ENCODE data around the gene RFWD3.

Gene RFWD3

DNA sequence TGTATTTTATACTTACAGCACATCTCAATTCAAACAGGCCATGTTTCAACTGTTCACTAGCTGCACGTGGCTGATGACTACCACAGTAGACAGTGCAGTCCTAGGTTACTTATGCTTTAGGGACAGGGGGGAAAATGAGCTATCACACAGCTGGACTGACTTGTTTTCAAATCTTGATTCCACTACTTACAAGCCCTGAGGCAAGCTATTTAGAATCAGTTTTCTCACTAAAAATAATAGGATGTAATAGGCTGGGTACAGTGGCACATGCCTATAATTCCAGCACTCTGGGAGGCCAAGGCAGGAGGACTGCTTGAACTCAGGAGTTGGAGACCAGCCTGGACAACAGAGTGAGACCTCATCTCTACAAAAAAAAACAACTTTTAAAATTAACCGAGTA, 70.1 kb downstream of the RFWD3 start:
- no peak overlapping the region for H3K4me3 ChIP-seq (replicated peaks; ENCODE audit: low read depth, low read length)
- DNase-seq (ENCODE audit: low read depth) = no peak
- no peak for TF ChIP-seq CTCF (IDR thresholded peaks at IDR 0.05; ENCODE audit: low read length, missing control alignments)

GRCh38 chr16:74592847-74593246, 73.8 kb downstream of the RFWD3 start:
- H3K4me3 ChIP-seq (replicated peaks; ENCODE audit: low read depth, low read length) = no peak overlapping the region
- TF ChIP-seq CTCF (IDR thresholded peaks at IDR 0.05; ENCODE audit: low read length, missing control alignments) = no peak
- no peak for DNase-seq (ENCODE audit: low read depth)

GRCh38 chr16:74591876-74592650, 74.6 kb downstream of the RFWD3 start:
- no peak overlapping the region for H3K4me3 ChIP-seq (replicated peaks; ENCODE audit: low read depth, low read length)
- TF ChIP-seq CTCF (IDR thresholded peaks at IDR 0.05; ENCODE audit: low read length, missing control alignments) = no peak
- DNase-seq (ENCODE audit: low read depth) = no peak

- no peak overlapping the region for H3K4me3 ChIP-seq (replicated peaks; ENCODE audit: low read depth, low read length)
- TF ChIP-seq CTCF (IDR thresholded peaks at IDR 0.05; ENCODE audit: low read length, missing control alignments) = no peak
- no peak for DNase-seq (ENCODE audit: low read depth)
Measured at GRCh38 chr16:74586948-74587347, 79.7 kb downstream of the RFWD3 start.

DNA sequence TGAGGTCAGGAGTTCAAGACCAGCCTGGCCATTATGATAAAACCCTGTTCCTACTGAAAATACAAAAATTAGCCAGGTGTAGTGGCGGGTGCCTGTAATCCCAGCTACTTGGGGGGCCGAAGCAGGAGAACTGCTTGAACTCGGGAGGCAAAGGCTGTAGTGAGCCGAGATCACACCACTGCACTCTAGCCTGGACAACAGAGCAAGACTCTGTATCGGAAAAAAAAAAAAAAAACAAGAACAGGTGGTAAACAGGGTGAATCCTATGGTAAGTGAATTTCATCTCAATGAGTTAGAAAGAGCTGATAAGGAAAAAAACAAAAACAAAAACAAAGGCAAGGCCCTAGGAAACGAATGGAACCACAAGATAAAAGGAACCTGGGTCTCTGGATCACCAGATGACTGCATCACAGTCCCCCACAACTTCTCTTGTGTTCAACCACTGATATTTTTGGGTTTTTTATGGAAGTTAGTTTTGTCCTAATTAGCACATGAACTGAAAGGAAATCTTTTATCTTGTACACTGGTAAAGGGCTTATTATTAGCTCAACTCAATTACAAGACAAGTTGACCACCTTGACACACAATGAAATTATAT, 80.7 kb downstream of the RFWD3 start:
- DNase-seq (ENCODE audit: low read depth) = no peak
- TF ChIP-seq CTCF (IDR thresholded peaks at IDR 0.05; ENCODE audit: low read length, missing control alignments) = no peak
- H3K4me3 ChIP-seq (replicated peaks; ENCODE audit: low read depth, low read length) = no peak overlapping the region

- H3K4me3 ChIP-seq (replicated peaks; ENCODE audit: low read depth, low read length) = no peak overlapping the region
- DNase-seq (ENCODE audit: low read depth) = no peak
- TF ChIP-seq CTCF (IDR thresholded peaks at IDR 0.05; ENCODE audit: low read length, missing control alignments) = no peak
Measured at GRCh38 chr16:74583926-74584666, 82.6 kb downstream of the RFWD3 start.
